Body of pancreas (tissue), 4 donors: ENCODE measurements around the gene LRRC23.
"Not testable (repeated sequence)": the region's sequence is repeated elsewhere in the genome, so short reads cannot be mapped to it uniquely, and the experiment has no call there.

Experiments used
- CTCF ChIP-seq, 7 experiments: fragments of 450-650 bp in 4 of 7; fragments of 200-600 bp in 3 of 7; sonication (generic) in 3 of 7; IDR thresholded peaks; one replicate each; pipeline ENCODE4 v1.5.1; 2016 to 2019; ENCODE audit warnings: antibody characterized with exemption in 7 of 7
- POLR2A ChIP-seq, 3 donors: fragments of 450-650 bp; IDR thresholded peaks; one replicate each; pipeline ENCODE4 v1.6.1; 2016; ENCODE audit warnings: antibody characterized with exemption in 3 of 3, mild to moderate bottlenecking in 2 of 3

- not testable (repeated sequence) for TF ChIP-seq CTCF, POLR2A (IDR thresholded peaks at IDR 0.05)
Observed at GRCh38 chr12:6865307-6865706, 39.3 kb upstream of the LRRC23 start.
